ENCODE data around the gene SEMA3E. TPM values are rescaled to one million over a fixed set of nuclear protein-coding genes. Genes with fewer than 3 reads are reported as not detected.
A peak's percentile ranks its signal among the peaks of the same experiment; 100 is the strongest.

The SEMA3E gene
- total and polyA plus RNA-seq, 10 of the 15 experiments (the other 5 are each of a cell fraction or from before 2014, with no cell fraction given) = 0.08 to 2.0 (median 0.82) TPM

DNA sequence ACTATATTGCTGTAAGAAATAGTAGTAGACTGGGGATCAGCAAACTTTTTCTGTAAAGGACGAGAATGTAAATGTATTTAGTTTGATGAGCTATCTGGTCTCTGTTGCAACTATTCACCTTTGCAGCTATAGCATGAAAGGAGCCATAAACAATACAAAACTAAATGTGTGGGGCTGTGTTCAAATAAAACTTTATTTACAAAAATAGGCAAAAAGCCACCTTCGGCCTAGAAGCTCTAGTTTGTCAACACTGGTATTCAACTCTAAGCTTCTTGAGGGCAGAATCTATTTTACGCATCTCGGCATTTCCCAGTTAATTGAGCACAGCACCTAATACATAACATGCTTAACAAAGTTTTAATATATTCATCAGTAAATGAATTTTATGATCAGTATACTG, 181.4 kb downstream of the SEMA3E start:
- ChIA-PET CTCF (interaction anchor here (1.0 kb wide), 1 partner anchor 46 kb away, joined by 4 read pairs; no protein-coding TSS in a partner anchor), SMC1A (ENCODE audit: uncharacterized antibody, unreplicated experiment) (interaction anchor here (1.0 to 1.6 kb wide), 5 partner anchors 9 to 75 kb away, joined by 3 to 4 read pairs (median 3); no protein-coding TSS in a partner anchor), POLR2A (interaction anchor here (1.5 kb wide), 1 partner anchor 19 kb away, joined by 4 read pairs; no protein-coding TSS in a partner anchor), RAD21 (ENCODE audit: unreplicated experiment) (interaction anchor here (0.7 to 1.5 kb wide), 2 partner anchors 22 to 43 kb away, joined by 3 to 4 read pairs; no protein-coding TSS in a partner anchor)
- no peaks in the 10 kb centered on the region for H3K27me3 ChIP-seq (replicated peaks in 1 of 2; ENCODE audit: control insufficient read depth in 2 of 2, insufficient read depth in 2 of 2, low read length in 1 of 2)
- no peaks in the 10 kb centered on the region for H3K36me3 ChIP-seq (ENCODE audit: control insufficient read depth in 2 of 2, insufficient read depth in 2 of 2, low read length in 1 of 2)
- FAIRE-seq (no peak), ATAC-seq (no peak), DNase-seq (ENCODE audit: low read depth, low spot score) (no peak)
- no peaks in the 10 kb centered on the region for H3K4me1 ChIP-seq (ENCODE audit: control insufficient read depth, insufficient read depth, low read length)
- BruUV-seq (replicated peaks) = no TSS peak
- H3K9me3 ChIP-seq (replicated peaks; ENCODE audit: control insufficient read depth, insufficient read depth, low read length) = no peaks in the 10 kb centered on the region
- no peak overlapping the region for H3K4me2 ChIP-seq (ENCODE audit: control insufficient read depth, insufficient read depth)
- H3K27ac ChIP-seq (ENCODE audit: control insufficient read depth, insufficient read depth) = no peak overlapping the region
- TF ChIP-seq LARP7 (IDR thresholded peaks at IDR 0.05) = no peak
- TF ChIP-seq, protein P1, sequence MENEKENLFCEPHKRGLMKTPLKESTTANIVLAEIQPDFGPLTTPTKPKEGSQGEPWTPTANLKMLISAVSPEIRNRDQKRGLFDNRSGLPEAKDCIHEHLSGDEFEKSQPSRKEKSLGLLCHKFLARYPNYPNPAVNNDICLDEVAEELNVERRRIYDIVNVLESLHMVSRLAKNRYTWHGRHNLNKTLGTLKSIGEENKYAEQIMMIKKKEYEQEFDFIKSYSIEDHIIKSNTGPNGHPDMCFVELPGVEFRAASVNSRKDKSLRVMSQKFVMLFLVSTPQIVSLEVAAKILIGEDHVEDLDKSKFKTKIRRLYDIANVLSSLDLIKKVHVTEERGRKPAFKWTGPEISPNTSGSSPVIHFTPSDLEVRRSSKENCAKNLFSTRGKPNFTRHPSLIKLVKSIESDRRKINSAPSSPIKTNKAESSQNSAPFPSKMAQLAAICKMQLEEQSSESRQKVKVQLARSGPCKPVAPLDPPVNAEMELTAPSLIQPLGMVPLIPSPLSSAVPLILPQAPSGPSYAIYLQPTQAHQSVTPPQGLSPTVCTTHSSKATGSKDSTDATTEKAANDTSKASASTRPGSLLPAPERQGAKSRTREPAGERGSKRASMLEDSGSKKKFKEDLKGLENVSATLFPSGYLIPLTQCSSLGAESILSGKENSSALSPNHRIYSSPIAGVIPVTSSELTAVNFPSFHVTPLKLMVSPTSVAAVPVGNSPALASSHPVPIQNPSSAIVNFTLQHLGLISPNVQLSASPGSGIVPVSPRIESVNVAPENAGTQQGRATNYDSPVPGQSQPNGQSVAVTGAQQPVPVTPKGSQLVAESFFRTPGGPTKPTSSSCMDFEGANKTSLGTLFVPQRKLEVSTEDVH (IDR thresholded peaks at IDR 0.05; ENCODE audit: low read depth, partially characterized antibody) = no peak
- TF ChIP-seq NFYA (IDR thresholded peaks at IDR 0.05; ENCODE audit: borderline replicate concordance, low read depth, low read length) = no peak
- TF ChIP-seq, protein P2, sequence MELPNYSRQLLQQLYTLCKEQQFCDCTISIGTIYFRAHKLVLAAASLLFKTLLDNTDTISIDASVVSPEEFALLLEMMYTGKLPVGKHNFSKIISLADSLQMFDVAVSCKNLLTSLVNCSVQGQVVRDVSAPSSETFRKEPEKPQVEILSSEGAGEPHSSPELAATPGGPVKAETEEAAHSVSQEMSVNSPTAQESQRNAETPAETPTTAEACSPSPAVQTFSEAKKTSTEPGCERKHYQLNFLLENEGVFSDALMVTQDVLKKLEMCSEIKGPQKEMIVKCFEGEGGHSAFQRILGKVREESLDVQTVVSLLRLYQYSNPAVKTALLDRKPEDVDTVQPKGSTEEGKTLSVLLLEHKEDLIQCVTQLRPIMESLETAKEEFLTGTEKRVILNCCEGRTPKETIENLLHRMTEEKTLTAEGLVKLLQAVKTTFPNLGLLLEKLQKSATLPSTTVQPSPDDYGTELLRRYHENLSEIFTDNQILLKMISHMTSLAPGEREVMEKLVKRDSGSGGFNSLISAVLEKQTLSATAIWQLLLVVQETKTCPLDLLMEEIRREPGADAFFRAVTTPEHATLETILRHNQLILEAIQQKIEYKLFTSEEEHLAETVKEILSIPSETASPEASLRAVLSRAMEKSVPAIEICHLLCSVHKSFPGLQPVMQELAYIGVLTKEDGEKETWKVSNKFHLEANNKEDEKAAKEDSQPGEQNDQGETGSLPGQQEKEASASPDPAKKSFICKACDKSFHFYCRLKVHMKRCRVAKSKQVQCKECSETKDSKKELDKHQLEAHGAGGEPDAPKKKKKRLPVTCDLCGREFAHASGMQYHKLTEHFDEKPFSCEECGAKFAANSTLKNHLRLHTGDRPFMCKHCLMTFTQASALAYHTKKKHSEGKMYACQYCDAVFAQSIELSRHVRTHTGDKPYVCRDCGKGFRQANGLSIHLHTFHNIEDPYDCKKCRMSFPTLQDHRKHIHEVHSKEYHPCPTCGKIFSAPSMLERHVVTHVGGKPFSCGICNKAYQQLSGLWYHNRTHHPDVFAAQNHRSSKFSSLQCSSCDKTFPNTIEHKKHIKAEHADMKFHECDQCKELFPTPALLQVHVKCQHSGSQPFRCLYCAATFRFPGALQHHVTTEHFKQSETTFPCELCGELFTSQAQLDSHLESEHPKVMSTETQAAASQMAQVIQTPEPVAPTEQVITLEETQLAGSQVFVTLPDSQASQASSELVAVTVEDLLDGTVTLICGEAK (IDR thresholded peaks at IDR 0.05; ENCODE audit: borderline replicate concordance) = peak; percentile 69
- TF ChIP-seq, protein P3, sequence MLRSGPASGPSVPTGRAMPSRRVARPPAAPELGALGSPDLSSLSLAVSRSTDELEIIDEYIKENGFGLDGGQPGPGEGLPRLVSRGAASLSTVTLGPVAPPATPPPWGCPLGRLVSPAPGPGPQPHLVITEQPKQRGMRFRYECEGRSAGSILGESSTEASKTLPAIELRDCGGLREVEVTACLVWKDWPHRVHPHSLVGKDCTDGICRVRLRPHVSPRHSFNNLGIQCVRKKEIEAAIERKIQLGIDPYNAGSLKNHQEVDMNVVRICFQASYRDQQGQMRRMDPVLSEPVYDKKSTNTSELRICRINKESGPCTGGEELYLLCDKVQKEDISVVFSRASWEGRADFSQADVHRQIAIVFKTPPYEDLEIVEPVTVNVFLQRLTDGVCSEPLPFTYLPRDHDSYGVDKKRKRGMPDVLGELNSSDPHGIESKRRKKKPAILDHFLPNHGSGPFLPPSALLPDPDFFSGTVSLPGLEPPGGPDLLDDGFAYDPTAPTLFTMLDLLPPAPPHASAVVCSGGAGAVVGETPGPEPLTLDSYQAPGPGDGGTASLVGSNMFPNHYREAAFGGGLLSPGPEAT (IDR thresholded peaks at IDR 0.05; ENCODE audit: low read depth) = no peak
- TF ChIP-seq, protein P4, sequence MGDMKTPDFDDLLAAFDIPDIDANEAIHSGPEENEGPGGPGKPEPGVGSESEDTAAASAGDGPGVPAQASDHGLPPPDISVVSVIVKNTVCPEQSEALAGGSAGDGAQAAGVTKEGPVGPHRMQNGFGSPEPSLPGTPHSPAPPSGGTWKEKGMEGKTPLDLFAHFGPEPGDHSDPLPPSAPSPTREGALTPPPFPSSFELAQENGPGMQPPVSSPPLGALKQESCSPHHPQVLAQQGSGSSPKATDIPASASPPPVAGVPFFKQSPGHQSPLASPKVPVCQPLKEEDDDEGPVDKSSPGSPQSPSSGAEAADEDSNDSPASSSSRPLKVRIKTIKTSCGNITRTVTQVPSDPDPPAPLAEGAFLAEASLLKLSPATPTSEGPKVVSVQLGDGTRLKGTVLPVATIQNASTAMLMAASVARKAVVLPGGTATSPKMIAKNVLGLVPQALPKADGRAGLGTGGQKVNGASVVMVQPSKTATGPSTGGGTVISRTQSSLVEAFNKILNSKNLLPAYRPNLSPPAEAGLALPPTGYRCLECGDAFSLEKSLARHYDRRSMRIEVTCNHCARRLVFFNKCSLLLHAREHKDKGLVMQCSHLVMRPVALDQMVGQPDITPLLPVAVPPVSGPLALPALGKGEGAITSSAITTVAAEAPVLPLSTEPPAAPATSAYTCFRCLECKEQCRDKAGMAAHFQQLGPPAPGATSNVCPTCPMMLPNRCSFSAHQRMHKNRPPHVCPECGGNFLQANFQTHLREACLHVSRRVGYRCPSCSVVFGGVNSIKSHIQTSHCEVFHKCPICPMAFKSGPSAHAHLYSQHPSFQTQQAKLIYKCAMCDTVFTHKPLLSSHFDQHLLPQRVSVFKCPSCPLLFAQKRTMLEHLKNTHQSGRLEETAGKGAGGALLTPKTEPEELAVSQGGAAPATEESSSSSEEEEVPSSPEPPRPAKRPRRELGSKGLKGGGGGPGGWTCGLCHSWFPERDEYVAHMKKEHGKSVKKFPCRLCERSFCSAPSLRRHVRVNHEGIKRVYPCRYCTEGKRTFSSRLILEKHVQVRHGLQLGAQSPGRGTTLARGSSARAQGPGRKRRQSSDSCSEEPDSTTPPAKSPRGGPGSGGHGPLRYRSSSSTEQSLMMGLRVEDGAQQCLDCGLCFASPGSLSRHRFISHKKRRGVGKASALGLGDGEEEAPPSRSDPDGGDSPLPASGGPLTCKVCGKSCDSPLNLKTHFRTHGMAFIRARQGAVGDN (IDR thresholded peaks at IDR 0.05) = no peak
- no peak for TF ChIP-seq SREBF2 (IDR thresholded peaks at IDR 0.05; ENCODE audit: low read length)
- no peaks in the 10 kb centered on the region for H3K79me2 ChIP-seq (ENCODE audit: control insufficient read depth, insufficient read depth, low read length)
- intact Hi-C loops (cut with micrococcal nuclease; ENCODE audit: unreplicated experiment) = no loop called here
- in situ Hi-C loops (cut with MboI) = no loop called here
- H4K20me1 ChIP-seq (ENCODE audit: control insufficient read depth, insufficient read depth) = no peaks in the 10 kb centered on the region
- no peak overlapping the region for H3K4me3 ChIP-seq
- H2AFZ ChIP-seq (ENCODE audit: control insufficient read depth, low read depth, low read length) = no peak overlapping the region
- WGBS (ENCODE audit: insufficient coverage, insufficient replicate concordance, low lambda C conversion rate, missing lambda C conversion rate) = 60% methylated on average over 4 of the region's 4 CpGs
- no peak overlapping the region for H3K9ac ChIP-seq (ENCODE audit: control insufficient read depth, insufficient read depth, low read length)

Data from GM12878 (cell line).